ENCODE measurements around the gene KLHL14.

DNA sequence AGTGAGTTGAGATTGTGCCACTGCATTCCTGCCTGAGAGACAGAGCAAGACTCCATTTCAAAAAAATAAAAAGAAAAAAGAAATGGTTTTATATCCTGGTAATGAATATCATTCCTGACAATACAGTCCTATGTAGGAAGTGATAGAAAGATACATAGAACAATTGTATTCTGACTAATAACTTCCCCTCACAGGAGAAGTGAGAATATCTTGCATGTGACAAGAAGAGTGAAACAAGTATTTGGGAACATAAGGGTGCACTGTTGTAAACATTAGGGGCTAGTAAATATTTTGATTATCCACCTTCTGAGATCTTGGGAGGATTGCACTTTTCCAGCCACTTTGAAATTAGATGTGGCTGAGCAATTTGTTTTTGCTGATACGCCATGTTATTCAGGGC is 40.7 kb downstream of the KLHL14 start:
- TF ChIP-seq POLR2AphosphoS5 (IDR thresholded peaks at IDR 0.05; ENCODE audit: low read depth) (no peak), CREB1 (CRISPR knock-in tag; IDR thresholded peaks at IDR 0.05; ENCODE audit: low read depth) (no peak), EZH2 (IDR thresholded peaks at IDR 0.05; ENCODE audit: low read depth, unreplicated experiment) (no peak), EZH2phosphoT487 (IDR thresholded peaks at IDR 0.05; ENCODE audit: unreplicated experiment) (no peak), ZNF114 (CRISPR knock-in tag; IDR thresholded peaks at IDR 0.05) (no peak), STAT1 (IDR thresholded peaks at IDR 0.05; ENCODE audit: unreplicated experiment) (no peak), ZNF331 (CRISPR knock-in tag; IDR thresholded peaks at IDR 0.05; ENCODE audit: low read depth) (no peak), JUNB (IDR thresholded peaks at IDR 0.05; ENCODE audit: unreplicated experiment) (no peak), NANOG (IDR thresholded peaks at IDR 0.05; ENCODE audit: borderline replicate concordance) (no peak)
- TF ChIP-seq, protein P1, sequence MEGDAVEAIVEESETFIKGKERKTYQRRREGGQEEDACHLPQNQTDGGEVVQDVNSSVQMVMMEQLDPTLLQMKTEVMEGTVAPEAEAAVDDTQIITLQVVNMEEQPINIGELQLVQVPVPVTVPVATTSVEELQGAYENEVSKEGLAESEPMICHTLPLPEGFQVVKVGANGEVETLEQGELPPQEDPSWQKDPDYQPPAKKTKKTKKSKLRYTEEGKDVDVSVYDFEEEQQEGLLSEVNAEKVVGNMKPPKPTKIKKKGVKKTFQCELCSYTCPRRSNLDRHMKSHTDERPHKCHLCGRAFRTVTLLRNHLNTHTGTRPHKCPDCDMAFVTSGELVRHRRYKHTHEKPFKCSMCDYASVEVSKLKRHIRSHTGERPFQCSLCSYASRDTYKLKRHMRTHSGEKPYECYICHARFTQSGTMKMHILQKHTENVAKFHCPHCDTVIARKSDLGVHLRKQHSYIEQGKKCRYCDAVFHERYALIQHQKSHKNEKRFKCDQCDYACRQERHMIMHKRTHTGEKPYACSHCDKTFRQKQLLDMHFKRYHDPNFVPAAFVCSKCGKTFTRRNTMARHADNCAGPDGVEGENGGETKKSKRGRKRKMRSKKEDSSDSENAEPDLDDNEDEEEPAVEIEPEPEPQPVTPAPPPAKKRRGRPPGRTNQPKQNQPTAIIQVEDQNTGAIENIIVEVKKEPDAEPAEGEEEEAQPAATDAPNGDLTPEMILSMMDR (conservative IDR thresholded peaks at IDR 0.05; ENCODE audit: low read depth in 2 of 2): no peak
- TF ChIP-seq, protein P2, sequence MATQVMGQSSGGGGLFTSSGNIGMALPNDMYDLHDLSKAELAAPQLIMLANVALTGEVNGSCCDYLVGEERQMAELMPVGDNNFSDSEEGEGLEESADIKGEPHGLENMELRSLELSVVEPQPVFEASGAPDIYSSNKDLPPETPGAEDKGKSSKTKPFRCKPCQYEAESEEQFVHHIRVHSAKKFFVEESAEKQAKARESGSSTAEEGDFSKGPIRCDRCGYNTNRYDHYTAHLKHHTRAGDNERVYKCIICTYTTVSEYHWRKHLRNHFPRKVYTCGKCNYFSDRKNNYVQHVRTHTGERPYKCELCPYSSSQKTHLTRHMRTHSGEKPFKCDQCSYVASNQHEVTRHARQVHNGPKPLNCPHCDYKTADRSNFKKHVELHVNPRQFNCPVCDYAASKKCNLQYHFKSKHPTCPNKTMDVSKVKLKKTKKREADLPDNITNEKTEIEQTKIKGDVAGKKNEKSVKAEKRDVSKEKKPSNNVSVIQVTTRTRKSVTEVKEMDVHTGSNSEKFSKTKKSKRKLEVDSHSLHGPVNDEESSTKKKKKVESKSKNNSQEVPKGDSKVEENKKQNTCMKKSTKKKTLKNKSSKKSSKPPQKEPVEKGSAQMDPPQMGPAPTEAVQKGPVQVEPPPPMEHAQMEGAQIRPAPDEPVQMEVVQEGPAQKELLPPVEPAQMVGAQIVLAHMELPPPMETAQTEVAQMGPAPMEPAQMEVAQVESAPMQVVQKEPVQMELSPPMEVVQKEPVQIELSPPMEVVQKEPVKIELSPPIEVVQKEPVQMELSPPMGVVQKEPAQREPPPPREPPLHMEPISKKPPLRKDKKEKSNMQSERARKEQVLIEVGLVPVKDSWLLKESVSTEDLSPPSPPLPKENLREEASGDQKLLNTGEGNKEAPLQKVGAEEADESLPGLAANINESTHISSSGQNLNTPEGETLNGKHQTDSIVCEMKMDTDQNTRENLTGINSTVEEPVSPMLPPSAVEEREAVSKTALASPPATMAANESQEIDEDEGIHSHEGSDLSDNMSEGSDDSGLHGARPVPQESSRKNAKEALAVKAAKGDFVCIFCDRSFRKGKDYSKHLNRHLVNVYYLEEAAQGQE (IDR thresholded peaks at IDR 0.05; ENCODE audit: unreplicated experiment): no peak
- TF ChIP-seq, protein P3, sequence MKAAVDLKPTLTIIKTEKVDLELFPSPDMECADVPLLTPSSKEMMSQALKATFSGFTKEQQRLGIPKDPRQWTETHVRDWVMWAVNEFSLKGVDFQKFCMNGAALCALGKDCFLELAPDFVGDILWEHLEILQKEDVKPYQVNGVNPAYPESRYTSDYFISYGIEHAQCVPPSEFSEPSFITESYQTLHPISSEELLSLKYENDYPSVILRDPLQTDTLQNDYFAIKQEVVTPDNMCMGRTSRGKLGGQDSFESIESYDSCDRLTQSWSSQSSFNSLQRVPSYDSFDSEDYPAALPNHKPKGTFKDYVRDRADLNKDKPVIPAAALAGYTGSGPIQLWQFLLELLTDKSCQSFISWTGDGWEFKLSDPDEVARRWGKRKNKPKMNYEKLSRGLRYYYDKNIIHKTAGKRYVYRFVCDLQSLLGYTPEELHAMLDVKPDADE (IDR thresholded peaks at IDR 0.05): no peak

Data from GM23338 (cell line).